Parathyroid adenoma (tissue), 2 donors: ENCODE data around the gene ASB8.

Source experiments
- H2AFZ ChIP-seq: fragments of 300-600 bp; sonication (generic); one replicate; pipeline ENCODE4 v1.7.0; 2017; ENCODE audit warnings: antibody characterized with exemption, mild to moderate bottlenecking
- H3K27ac ChIP-seq: fragments of 300-600 bp; sonication (generic); one replicate; pipeline ENCODE4 v1.7.0; 2017
- H3K27me3 ChIP-seq: fragments of 300-600 bp; sonication (generic); one replicate; pipeline ENCODE4 v1.7.0; 2017; ENCODE audit warnings: low read length; ENCODE audit not compliant: control insufficient read depth, insufficient read depth
- H3K36me3 ChIP-seq: fragments of 300-600 bp; sonication (generic); one replicate; pipeline ENCODE4 v1.7.0; 2017; ENCODE audit warnings: low read length; ENCODE audit not compliant: control insufficient read depth, insufficient read depth
- H3K4me1 ChIP-seq: fragments of 300-600 bp; sonication (generic); one replicate; pipeline ENCODE4 v1.7.0; 2017; ENCODE audit warnings: control low read depth
- H3K4me2 ChIP-seq: fragments of 300-600 bp; sonication (generic); one replicate; pipeline ENCODE4 v1.7.0; 2017; ENCODE audit warnings: low read length
- H3K4me3 ChIP-seq: fragments of 300-600 bp; sonication (generic); one replicate; pipeline ENCODE4 v1.7.0; 2017; ENCODE audit warnings: low read depth, low read length
- H3K79me2 ChIP-seq: fragments of 300-600 bp; sonication (generic); one replicate; pipeline ENCODE4 v1.7.0; 2017; ENCODE audit warnings: control low read depth
- H3K9ac ChIP-seq: fragments of 300-600 bp; sonication (generic); one replicate; pipeline ENCODE4 v1.7.0; 2017; ENCODE audit warnings: mild to moderate bottlenecking
- H3K9me3 ChIP-seq: fragments of 300-600 bp; sonication (generic); one replicate; pipeline ENCODE4 v1.7.0; 2017; ENCODE audit warnings: low read length; ENCODE audit not compliant: control insufficient read depth
- TF ChIP-seq, protein P1 (sequence below): fragments of 300-600 bp; sonication (generic); IDR thresholded peaks from one replicate; pipeline ENCODE4 v1.7.0; 2017; ENCODE audit warnings: antibody characterized with exemption, mild to moderate bottlenecking
- donor health status: primary hyperparathyroidism.

The ASB8 gene

DNA sequence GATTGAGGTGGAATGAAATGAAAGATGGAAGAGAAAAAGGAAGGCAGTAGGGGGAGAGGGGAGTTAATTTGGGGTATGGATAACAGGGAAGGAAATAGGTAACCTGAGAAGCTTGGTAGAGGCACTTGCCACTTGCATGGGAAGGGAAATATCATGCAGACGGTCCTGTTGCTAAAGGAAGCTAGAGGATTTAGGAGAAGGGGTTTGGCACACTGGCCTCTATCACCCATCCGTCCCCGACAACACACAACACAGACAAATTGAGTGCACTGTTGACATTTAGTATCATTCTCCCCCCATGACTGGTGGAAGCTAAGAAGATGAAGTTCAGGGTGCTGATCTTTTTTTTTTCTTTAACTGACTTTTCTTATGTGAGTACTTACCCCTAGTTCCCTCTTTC is 43.8 kb upstream of the ASB8 start:
- H3K4me2 ChIP-seq, result no peak overlapping the region
- peaks cover 30% of the 10 kb centered on the region for H3K79me2 ChIP-seq
- TF ChIP-seq, protein P1, sequence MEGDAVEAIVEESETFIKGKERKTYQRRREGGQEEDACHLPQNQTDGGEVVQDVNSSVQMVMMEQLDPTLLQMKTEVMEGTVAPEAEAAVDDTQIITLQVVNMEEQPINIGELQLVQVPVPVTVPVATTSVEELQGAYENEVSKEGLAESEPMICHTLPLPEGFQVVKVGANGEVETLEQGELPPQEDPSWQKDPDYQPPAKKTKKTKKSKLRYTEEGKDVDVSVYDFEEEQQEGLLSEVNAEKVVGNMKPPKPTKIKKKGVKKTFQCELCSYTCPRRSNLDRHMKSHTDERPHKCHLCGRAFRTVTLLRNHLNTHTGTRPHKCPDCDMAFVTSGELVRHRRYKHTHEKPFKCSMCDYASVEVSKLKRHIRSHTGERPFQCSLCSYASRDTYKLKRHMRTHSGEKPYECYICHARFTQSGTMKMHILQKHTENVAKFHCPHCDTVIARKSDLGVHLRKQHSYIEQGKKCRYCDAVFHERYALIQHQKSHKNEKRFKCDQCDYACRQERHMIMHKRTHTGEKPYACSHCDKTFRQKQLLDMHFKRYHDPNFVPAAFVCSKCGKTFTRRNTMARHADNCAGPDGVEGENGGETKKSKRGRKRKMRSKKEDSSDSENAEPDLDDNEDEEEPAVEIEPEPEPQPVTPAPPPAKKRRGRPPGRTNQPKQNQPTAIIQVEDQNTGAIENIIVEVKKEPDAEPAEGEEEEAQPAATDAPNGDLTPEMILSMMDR, result no peak
- H3K9ac ChIP-seq, result no peak overlapping the region
- peaks cover 3% of the 10 kb centered on the region for H3K9me3 ChIP-seq
- H3K36me3 ChIP-seq, result no peaks in the 10 kb centered on the region
- no peak overlapping the region for H3K4me3 ChIP-seq
- H3K27me3 ChIP-seq, result no peaks in the 10 kb centered on the region
- H3K4me1 ChIP-seq, result peaks cover 25% of the 10 kb centered on the region
- H2AFZ ChIP-seq, result no peak overlapping the region
- peak overlapping the region; percentile 100 for H3K27ac ChIP-seq

DNA sequence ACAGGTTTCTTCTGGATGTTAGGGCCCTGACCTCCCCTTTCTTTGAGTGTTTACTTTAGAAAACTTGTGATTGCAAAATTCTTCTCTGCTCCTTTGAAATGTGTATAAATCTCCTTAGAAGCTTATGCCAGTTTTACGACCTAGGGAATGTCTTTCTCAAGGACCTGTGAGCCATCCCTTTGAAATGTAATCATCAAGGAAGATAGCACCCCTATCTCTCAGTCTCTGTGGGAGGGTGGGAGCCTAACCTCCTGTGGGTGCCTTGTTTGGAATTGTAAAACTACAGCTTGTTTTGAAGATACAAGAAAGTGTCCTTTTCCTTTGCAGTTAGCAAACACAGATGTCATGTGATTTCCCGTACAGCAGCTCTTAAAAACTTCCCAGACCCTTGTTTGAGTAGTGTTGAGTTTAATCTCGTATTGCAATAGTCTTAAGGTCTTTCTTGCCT is 42.5 kb upstream of the ASB8 start:
- H2AFZ ChIP-seq, result peak overlapping the region; percentile 2
- H3K27ac ChIP-seq, result peak overlapping the region; percentile 100
- peaks cover 25% of the 10 kb centered on the region for H3K4me1 ChIP-seq
- H3K27me3 ChIP-seq, result no peaks in the 10 kb centered on the region
- no peaks in the 10 kb centered on the region for H3K36me3 ChIP-seq
- H3K79me2 ChIP-seq, result peaks cover 27% of the 10 kb centered on the region
- no peak overlapping the region for H3K4me3 ChIP-seq
- H3K9ac ChIP-seq, result no peak overlapping the region
- TF ChIP-seq, protein P1, result no peak
- no peak overlapping the region for H3K4me2 ChIP-seq
- H3K9me3 ChIP-seq, result no peaks in the 10 kb centered on the region

GRCh38 chr12:48198985-48199384 is 41.7 kb upstream of the ASB8 start:
- H3K36me3 ChIP-seq, result no peaks in the 10 kb centered on the region
- peaks cover 21% of the 10 kb centered on the region for H3K79me2 ChIP-seq
- no peaks in the 10 kb centered on the region for H3K27me3 ChIP-seq
- peaks cover 25% of the 10 kb centered on the region for H3K4me1 ChIP-seq
- peak overlapping the region; percentile 100 for H3K9ac ChIP-seq
- peak overlapping the region; percentile 86 for H3K4me3 ChIP-seq
- peak overlapping the region; percentile 100 for H3K27ac ChIP-seq
- TF ChIP-seq, protein P1, result no peak
- H3K4me2 ChIP-seq, result peak overlapping the region; percentile 97
- H3K9me3 ChIP-seq, result no peaks in the 10 kb centered on the region
- peak overlapping the region; percentile 98 for H2AFZ ChIP-seq

GRCh38 chr12:48198672-48198971 is 41.3 kb upstream of the ASB8 start:
- TF ChIP-seq, protein P1, result no peak

GRCh38 chr12:48197971-48198671 is 40.8 kb upstream of the ASB8 start:
- Histone ChIP-seq H3K27ac (peak overlapping the region; percentile 100), H3K9ac (peak overlapping the region; percentile 100), H2AFZ (peak overlapping the region; percentile 98), H3K79me2 (peaks cover 18% of the 10 kb centered on the region), H3K9me3 (no peaks in the 10 kb centered on the region), H3K27me3 (no peaks in the 10 kb centered on the region), H3K4me3 (peak overlapping the region; percentile 86), H3K4me2 (peak overlapping the region; percentile 97), H3K4me1 (peaks cover 25% of the 10 kb centered on the region), H3K36me3 (no peaks in the 10 kb centered on the region)
- TF ChIP-seq, protein P1, result no peak

More at GRCh38 chr12:48198672-48198971, 41.3 kb upstream of the ASB8 start:
- peaks cover 18% of the 10 kb centered on the region for H3K79me2 ChIP-seq
- peak overlapping the region; percentile 86 for H3K4me3 ChIP-seq
- peak overlapping the region; percentile 97 for H3K4me2 ChIP-seq
- peak overlapping the region; percentile 100 for H3K27ac ChIP-seq
- H3K4me1 ChIP-seq, result peaks cover 25% of the 10 kb centered on the region
- no peaks in the 10 kb centered on the region for H3K9me3 ChIP-seq
- H3K36me3 ChIP-seq, result no peaks in the 10 kb centered on the region
- H2AFZ ChIP-seq, result peak overlapping the region; percentile 98
- peak overlapping the region; percentile 100 for H3K9ac ChIP-seq
- H3K27me3 ChIP-seq, result no peaks in the 10 kb centered on the region
